ENCODE measurements around the gene MEIS3.
"Not testable (repeated sequence)": the region's sequence is repeated elsewhere in the genome, so short reads cannot be mapped to it uniquely, and the experiment has no call there.

The MEIS3 gene

DNA sequence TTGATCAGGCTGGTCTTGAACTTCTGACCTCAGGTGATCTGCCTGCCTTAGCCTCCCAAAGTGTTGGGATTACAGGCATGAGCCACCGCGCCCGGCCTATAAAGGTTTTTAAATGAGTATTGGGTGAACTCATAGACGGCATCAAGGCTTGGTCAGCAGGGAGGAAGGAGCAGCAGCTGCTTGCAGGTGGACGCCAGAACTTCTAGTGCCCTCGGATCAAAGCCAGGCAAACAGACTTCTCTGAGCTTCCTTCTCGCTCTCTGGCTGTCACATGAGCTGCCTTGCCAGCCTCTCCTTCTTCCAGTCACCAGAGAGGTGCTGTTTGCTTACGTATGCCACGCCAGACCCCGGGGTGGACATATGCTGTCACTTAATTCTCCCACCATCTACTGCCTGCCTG lies 53.9 kb downstream of the MEIS3 start:
- DNase-seq (ENCODE audit: extremely low read depth in 1 of 2, low read depth in 1 of 2) = not testable (repeated sequence)

DNA sequence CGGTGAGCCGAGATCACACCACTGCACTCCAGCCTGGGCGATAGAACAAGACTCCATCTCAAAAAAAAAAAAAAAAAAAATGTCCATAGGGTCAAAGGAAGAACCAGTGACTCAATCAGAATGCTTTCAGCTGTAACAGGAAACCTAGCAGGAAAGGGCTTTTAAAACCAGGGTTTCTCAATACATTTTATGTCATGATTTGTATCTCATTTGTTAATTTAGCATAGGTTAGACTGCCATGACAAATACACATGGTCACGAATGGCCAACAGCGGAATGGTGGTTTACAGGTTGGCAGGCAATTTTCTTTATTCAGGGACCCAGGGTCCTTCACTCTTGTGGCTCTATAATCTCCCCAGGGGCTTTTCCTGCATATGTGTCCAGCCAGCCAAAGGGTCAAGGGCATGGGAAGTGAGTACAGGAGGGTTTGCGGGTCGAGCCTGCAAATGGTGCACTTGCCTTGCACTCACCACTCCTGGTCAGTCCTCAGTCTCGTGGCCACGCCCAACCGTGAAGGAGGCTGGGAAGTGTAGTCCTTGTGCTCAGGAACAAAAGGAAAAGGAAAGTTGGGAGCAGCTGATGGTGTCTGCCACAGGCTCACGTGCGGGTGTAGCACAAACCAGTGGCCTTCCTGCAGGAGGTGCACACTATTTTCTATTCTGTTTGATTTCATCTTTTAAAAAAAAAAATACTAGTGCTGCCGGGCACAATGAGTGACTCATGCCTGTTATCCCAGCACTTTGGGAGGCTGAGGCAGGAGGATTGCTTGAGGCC lies 55.4 kb downstream of the MEIS3 start:
- no peak for DNase-seq (ENCODE audit: extremely low read depth in 1 of 2, low read depth in 1 of 2)

DNA sequence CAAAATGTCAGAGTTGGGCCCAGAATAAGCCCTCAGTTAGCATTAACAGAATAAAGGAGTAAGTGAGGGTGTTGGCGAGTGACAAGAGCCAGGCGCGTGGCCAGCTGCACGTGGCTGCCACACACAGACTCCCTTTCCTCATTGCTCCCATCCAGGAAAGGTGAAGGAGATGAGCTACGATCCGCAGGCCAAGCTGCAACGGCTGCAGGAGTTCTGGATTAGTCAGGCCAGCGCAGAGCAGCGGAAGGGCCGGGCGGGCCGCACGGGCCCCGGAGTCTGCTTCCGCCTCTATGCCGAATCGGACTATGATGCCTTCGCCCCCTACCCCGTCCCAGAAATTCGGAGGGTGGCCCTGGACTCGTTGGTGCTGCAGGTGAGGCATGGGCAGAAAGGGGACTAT lies 57.0 kb downstream of the MEIS3 start:
- DNase-seq (ENCODE audit: extremely low read depth in 1 of 2, low read depth in 1 of 2) = no peak

DNA sequence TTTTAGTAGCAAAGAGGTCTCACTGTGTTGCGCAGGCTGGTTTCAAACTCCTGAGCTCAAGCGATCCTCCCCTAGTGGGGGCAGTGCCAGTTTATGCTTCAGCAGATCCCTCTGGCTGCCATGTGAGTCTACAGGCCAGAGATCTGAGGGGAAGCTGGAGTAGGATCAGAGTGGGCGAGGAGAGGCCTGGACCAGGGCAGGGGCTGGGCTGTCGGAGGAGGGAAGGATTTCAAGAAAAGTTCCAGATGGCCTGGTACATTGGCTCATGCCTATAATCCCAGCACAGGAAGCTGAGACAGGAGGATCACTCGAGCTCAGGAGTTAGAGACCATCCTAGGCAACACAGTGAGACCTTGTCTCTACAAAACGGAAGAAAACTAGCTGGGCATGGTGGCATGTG lies 60.4 kb downstream of the MEIS3 start:
- DNase-seq (ENCODE audit: extremely low read depth in 1 of 2, low read depth in 1 of 2) = no peak

GRCh38 chr19:47357788-47358680 lies 61.3 kb downstream of the MEIS3 start:
- no peak for DNase-seq (ENCODE audit: extremely low read depth in 1 of 2, low read depth in 1 of 2)

DNA sequence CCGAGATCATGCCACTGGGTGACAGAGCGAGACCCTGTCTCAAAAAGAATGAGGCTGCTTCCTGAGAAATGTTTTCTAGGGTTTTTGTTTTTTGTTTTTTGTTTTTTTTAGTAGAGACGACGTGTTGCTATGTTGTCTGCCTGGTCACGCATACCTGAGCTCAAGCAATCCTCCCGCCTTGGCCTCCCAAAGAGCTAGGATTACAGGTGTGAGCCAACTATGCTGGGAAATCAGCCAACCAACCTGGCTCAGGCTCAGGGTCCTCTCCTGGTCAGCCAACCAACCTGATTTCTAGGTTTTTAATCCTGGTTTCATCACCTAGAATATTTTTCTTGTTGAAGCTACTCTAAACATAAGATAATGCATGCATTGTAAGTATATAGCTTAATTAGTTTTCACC lies 62.4 kb downstream of the MEIS3 start:
- no peak for DNase-seq (ENCODE audit: extremely low read depth in 1 of 2, low read depth in 1 of 2)

- no peak for DNase-seq (ENCODE audit: extremely low read depth in 1 of 2, low read depth in 1 of 2)
Measured at GRCh38 chr19:47353307-47353712, 66.0 kb downstream of the MEIS3 start.

Data from stimulated activated CD8-positive, alpha-beta memory T cell treated with anti-CD3 and anti-CD28 coated beads, Interleukin-7, amount 100 ng/mL, for 48 hours (primary cell).